Heart right ventricle (tissue), 16 donors: ENCODE measurements around the gene IBA57. TPM values are rescaled to one million over a fixed set of nuclear protein-coding genes. Genes with fewer than 3 reads are reported as not detected.

Source experiments
- ATAC-seq, 8 donors: fragments of 200-7000 bp; cut with Tn5 transposase; one replicate each; pipeline ENCODE4 v1.9.1; 2020; ENCODE audit warnings: mild to moderate bottlenecking in 8 of 8, moderate library complexity in 8 of 8, moderate number of reproducible peaks in 1 of 8
- DNase-seq, 2 donors: peaks; one replicate each; pipeline ENCODE4 v3.0.0-alpha.2; 2020
- H3K27ac ChIP-seq, 10 donors: fragments of 200-600 bp; sonication (generic) in 2 of 10; one replicate each; pipeline versions ENCODE4 v1.5.0 to v1.8.0; 2020 to 2022; ENCODE audit warnings: mild to moderate bottlenecking in 3 of 10
- H3K27me3 ChIP-seq, 7 donors: fragments of 200-600 bp; one replicate each; pipeline ENCODE4 v1.8.0; 2021 to 2022; ENCODE audit warnings: mild to moderate bottlenecking in 2 of 7
- H3K36me3 ChIP-seq, 9 donors: fragments of 200-600 bp; sonication (generic) in 1 of 9; one replicate each; pipeline versions ENCODE4 v1.5.0 to v1.8.0; 2020 to 2022; ENCODE audit warnings: mild to moderate bottlenecking in 2 of 9
- H3K4me1 ChIP-seq, 9 donors: fragments of 200-600 bp; sonication (generic) in 1 of 9; one replicate each; pipeline versions ENCODE4 v1.5.0 to v1.8.0; 2020 to 2022; ENCODE audit warnings: mild to moderate bottlenecking in 4 of 9
- H3K4me3 ChIP-seq, 10 donors: fragments of 200-600 bp; sonication (generic) in 2 of 10; one replicate each; pipeline versions ENCODE4 v1.5.0 to v1.8.0; 2020 to 2022; ENCODE audit warnings: mild to moderate bottlenecking in 7 of 10, moderate library complexity in 2 of 10
- H3K9me3 ChIP-seq, 11 donors: fragments of 200-600 bp in 10 of 11; sonication (generic) in 2 of 11; one replicate each; pipeline versions ENCODE4 v1.5.0 to v1.8.0; 2013 to 2022; ENCODE audit warnings: mild to moderate bottlenecking in 2 of 11, control low read depth in 1 of 11, moderate library complexity in 1 of 11
- WGBS, 2 donors: extraction: QIAGEN DNeasy Blood & Tissue Kit; methylation state at CpG; one replicate each; pipeline ENCODE4 v1.1.7; 2013; ENCODE audit warnings: inconsistent platforms in 1 of 2; 5-methylcytosine and 5-hydroxymethylcytosine counted together
- intact Hi-C, 10 donors: fragments of 100-400 bp; cut with DNase I; formaldehyde crosslinking; loops; one replicate each; pipeline versions ENCODE4 v1.11.1 to v1.14.2; 2022
- polyA plus RNA-seq, 2 donors: library from polyadenylated mRNA; stranded (reverse); fragments of 200-250 nt; gene quantifications; one replicate each; pipeline ENCODE4 v1.2.3, GENCODE V29; 2013
- total RNA-seq, 10 donors: library from RNA; stranded (reverse); fragmentation: NEBNext Ultra II Directional in 3 of 10; extraction: Animal tissue kit (Norgen Biotek cat#: 25700) in 3 of 10; gene quantifications; one replicate each; pipeline versions ENCODE4 v1.2.1 to v1.2.4, GENCODE V29; 2021 to 2023
- TF ChIP-seq, protein P1 (sequence below), 9 donors: fragments of 200-600 bp; sonication (generic) in 2 of 9; IDR thresholded peaks; one replicate each; pipeline versions ENCODE4 v1.5.0 to v1.8.0; 2021 to 2022; ENCODE audit warnings: antibody characterized with exemption in 9 of 9, mild to moderate bottlenecking in 5 of 9, moderate library complexity in 1 of 9
- donor health status: Arrhythmogenic right ventricular cardiomyopathy.
- donor health status: ischemic (EF 13 %, LVEDD 7.1; RV severe dilation, severe dysfunction).
- donor health status: healthy with polysubstance abuse.
- donor health status: DM: no; HTN: yes; CAD: no.
- donor health status: DM: no; HTN: no; CAD: no.
- donor health status: ischemic (EF 25% LVEDD 6.9; RV normal size, moderate dysfunction).
- donor health status: ischemic (EF 25% LVEDD 5.7; RV mildly dilated, moderate dysfunction).
- donor health status: healthy.
- donor health status: DM: yes; HTN: yes; CAD: no.
- donor health status: Ischemic cardiomyopathy.
- donor health status: ischemic (EF 35%, LVEDD 5.7; RV mildly dilated, moderate dysfunction).
- donor health status: nonischemic (EF 11% LVEDD 7.7; RV severe dilation, severe dysfunction).
- donor health status: DM: yes; HTN: yes; CAD: no.
- donor health status: PGD.
- donor health status: ischemic (EF 29% LVEDD 5.4; RV normal size, mild dysfunction).
- donor health status: nonischemic (EF 23%, LVEDD 6.1; RV moderate dilation, normal function).

The IBA57 gene
- total and polyA plus RNA-seq, 12 donors: 2.8 to 20.3 (median 16.1) TPM

DNA sequence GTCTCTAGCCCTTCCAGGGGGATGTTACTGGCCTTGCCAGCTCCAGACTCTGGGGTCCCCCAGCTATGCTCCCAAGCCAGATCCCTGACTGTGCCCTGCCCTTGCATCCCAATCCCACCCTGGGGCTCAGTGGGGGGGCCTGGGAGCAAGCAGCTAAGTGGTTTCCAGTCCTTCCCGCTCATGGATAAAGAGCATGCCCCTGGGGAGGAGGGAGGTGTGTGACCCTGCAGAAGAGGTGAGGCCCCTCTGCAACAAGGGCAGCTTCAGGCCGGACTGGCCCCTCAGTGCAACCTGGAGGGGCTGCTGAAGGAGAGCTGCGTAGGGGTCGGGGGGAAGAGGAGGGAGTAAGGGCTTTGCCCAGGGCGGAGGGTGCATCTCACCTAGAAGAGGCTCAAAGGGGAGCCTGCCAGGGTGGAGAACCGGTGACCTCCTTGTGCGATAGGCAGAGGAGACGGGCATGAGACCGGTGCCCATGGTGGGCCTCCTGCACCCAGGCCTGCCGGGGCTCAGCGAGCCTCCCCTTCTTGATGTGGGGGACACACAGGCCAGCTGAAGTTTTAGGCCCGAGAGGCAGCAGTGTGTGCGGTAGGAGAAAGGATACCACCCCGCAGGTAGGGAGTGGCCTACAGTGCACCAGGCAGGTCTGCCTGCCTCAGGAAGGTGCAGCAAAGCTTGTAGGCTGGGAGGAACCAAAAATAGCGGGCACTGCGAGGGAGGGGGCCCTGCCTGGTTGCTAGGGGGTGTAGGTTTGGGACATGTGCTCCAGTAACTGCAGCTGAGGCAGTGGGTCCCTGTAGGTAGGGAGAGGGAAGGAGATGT lies 45.3 kb downstream of the IBA57 start:
- Histone ChIP-seq H3K4me1 (peaks cover 13 to 73% (median 40%) of the 10 kb centered on the region in 9 donors), H3K27ac (peak overlapping the region in 8 of 10 donors; percentile 87 to 100 (median 96)), H3K27me3 (peaks cover 0 to 21% (median 13%) of the 10 kb centered on the region in 7 donors), H3K4me3 (peak overlapping the region in 8 of 10 donors; percentile 51 to 79 (median 67)), H3K9me3 (no peaks in the 10 kb centered on the region), H3K36me3 (peaks cover 0 to 21% (median 0%) of the 10 kb centered on the region in 9 donors)
- WGBS, 2 donors: 55 to 65% methylated on average over 15 to 16 of the region's 16 CpGs
- DNase-seq (no peak), ATAC-seq (no peak)
- intact Hi-C loops: loop anchor here in 1 of 10 donors (5.0 kb wide), 1 partner anchor 306 kb away; no protein-coding TSS in a partner anchor
- TF ChIP-seq, protein P1, sequence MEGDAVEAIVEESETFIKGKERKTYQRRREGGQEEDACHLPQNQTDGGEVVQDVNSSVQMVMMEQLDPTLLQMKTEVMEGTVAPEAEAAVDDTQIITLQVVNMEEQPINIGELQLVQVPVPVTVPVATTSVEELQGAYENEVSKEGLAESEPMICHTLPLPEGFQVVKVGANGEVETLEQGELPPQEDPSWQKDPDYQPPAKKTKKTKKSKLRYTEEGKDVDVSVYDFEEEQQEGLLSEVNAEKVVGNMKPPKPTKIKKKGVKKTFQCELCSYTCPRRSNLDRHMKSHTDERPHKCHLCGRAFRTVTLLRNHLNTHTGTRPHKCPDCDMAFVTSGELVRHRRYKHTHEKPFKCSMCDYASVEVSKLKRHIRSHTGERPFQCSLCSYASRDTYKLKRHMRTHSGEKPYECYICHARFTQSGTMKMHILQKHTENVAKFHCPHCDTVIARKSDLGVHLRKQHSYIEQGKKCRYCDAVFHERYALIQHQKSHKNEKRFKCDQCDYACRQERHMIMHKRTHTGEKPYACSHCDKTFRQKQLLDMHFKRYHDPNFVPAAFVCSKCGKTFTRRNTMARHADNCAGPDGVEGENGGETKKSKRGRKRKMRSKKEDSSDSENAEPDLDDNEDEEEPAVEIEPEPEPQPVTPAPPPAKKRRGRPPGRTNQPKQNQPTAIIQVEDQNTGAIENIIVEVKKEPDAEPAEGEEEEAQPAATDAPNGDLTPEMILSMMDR (IDR thresholded peaks at IDR 0.05): no peak

DNA sequence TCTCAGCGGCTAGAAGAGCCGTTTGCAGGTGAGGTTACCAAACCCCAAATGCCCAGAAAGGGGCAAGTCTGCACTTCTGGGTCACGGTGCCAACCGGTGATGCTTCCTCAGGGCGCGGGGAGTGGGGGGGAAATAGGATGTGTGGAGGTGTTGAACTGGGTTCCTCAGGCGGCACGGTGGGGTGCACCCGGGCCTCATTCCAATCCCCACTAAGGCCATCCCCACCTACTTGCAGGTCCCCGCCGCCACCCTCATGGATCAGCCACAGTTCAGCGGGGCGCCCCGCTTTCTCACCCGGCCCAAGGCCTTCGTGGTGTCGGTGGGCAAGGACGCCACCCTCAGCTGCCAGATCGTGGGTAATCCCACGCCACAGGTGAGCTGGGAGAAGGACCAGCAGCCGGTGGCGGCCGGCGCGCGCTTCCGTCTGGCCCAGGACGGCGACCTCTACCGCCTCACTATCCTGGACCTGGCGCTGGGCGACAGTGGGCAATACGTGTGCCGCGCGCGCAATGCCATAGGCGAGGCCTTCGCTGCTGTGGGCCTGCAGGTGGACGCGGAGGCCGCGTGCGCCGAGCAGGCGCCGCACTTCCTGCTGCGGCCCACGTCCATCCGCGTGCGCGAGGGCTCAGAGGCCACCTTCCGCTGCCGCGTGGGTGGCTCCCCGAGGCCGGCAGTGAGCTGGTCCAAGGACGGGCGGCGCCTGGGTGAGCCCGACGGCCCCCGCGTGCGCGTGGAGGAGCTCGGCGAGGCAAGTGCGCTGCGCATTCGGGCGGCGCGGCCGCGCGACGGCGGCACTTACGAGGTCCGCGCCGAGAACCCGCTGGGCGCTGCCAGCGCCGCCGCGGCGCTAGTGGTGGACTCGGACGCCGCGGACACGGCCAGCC lies 46.2 kb downstream of the IBA57 start:
- WGBS, 2 donors: 59 to 70% methylated on average over 95 to 96 of the region's 96 CpGs
- H3K27ac ChIP-seq: peak overlapping the region in 1 of 10 donors; percentile 99
- DNase-seq: no peak
- peak overlapping the region in 1 of 10 donors; percentile 77 for H3K4me3 ChIP-seq
- no peak for ATAC-seq
- TF ChIP-seq, protein P1 (IDR thresholded peaks at IDR 0.05): no peak
- no peaks in the 10 kb centered on the region for H3K9me3 ChIP-seq
- intact Hi-C loops: loop anchor here in 1 of 10 donors (5.0 kb wide), 1 partner anchor 306 kb away; no protein-coding TSS in a partner anchor
- H3K36me3 ChIP-seq: peaks cover 0 to 25% (median 0%) of the 10 kb centered on the region in 9 donors
- peaks cover 0 to 21% (median 13%) of the 10 kb centered on the region in 7 donors for H3K27me3 ChIP-seq
- H3K4me1 ChIP-seq: peaks cover 10 to 67% (median 34%) of the 10 kb centered on the region in 9 donors

DNA sequence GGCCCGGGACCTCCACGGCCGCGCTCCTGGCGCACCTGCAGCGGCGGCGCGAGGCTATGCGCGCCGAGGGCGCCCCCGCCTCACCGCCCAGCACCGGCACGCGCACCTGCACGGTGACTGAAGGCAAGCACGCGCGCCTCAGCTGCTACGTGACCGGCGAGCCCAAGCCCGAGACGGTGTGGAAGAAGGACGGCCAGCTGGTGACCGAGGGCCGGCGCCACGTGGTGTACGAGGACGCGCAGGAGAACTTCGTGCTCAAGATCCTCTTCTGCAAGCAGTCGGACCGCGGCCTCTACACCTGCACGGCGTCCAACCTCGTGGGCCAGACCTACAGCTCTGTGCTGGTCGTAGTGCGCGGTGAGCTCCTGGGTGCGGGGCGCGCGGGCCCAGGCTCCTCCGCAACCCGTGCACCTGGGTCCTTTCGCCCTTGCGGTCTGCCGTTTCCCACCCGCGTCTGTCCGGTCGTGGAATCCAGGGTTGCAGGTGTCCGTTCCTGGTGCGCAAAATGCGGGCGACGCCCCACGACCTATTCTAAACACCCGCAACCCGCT lies 46.9 kb downstream of the IBA57 start:
- peak overlapping the region in 2 of 10 donors; percentile 10 to 22 for H3K27ac ChIP-seq
- ATAC-seq (no peak), DNase-seq (no peak)
- 29 to 38% methylated on average over 49 to 66 of the region's 66 CpGs for WGBS, 2 donors
- H3K9me3 ChIP-seq: no peaks in the 10 kb centered on the region
- H3K36me3 ChIP-seq: peaks cover 0 to 32% (median 0%) of the 10 kb centered on the region in 9 donors
- TF ChIP-seq, protein P1 (IDR thresholded peaks at IDR 0.05): no peak
- intact Hi-C loops: loop anchor here in 1 of 10 donors (5.0 kb wide), 1 partner anchor 305 kb away; no protein-coding TSS in a partner anchor
- peaks cover 0 to 21% (median 13%) of the 10 kb centered on the region in 7 donors for H3K27me3 ChIP-seq
- H3K4me1 ChIP-seq: peaks cover 10 to 60% (median 29%) of the 10 kb centered on the region in 9 donors
- peak overlapping the region in 8 of 10 donors; percentile 27 to 56 (median 50) for H3K4me3 ChIP-seq
